K562 (cell line): ENCODE data around the gene GABARAPL2.

Experiments used
- CREM ChIP-seq: IDR thresholded peaks from 2 replicates; pipeline ENCODE4 v1.6.1; 2014; ENCODE audit warnings: antibody characterized with exemption, low read depth
- CTCF ChIP-seq, 3 experiments: IDR thresholded peaks in 2 of 3; conservative IDR thresholded peaks in 1 of 3; 2 replicates each; pipeline ENCODE4 v1.5.1; 2011 to 2012; ENCODE audit warnings: low read length in 3 of 3, mild to moderate bottlenecking in 3 of 3, control low read depth in 2 of 3, improper control_type of control experiment in 1 of 3, inconsistent platforms in 1 of 3, low read depth in 1 of 3, mixed read lengths in 1 of 3, moderate library complexity in 1 of 3; ENCODE audit not compliant: insufficient read depth in 2 of 3
- EP400 ChIP-seq: fragments of 450-650 bp; IDR thresholded peaks from 2 replicates; pipeline ENCODE4 v1.6.1; 2017; ENCODE audit warnings: antibody characterized with exemption, mild to moderate bottlenecking, moderate library complexity
- POLR2A ChIP-seq: fragments of 450-650 bp; conservative IDR thresholded peaks from 2 replicates; pipeline ENCODE4 v1.6.1; 2016
- TARDBP ChIP-seq: fragments of 450-650 bp; IDR thresholded peaks from 2 replicates; pipeline ENCODE4 v1.6.1; 2016

GRCh38 chr16:75535901-75536300 lies 30.3 kb upstream of the GABARAPL2 start, which contains the start of gene CHST5:
- no peak for TF ChIP-seq CREM
- no peak for TF ChIP-seq CTCF (IDR thresholded peaks at IDR 0.05 in 2 of 3, conservative IDR thresholded peaks at IDR 0.05 in 1 of 3; ENCODE audit: insufficient read depth in 2 of 3, low read depth in 1 of 3, low read length in 3 of 3)
- no peak for TF ChIP-seq POLR2A
- no peak for TF ChIP-seq TARDBP
- no peak for TF ChIP-seq EP400
